ENCODE data around the gene SLAIN2.

GRCh38 chr4:48379587-48380180, 38.4 kb downstream of the SLAIN2 start:
- TF ChIP-seq YY1 (IDR thresholded peaks at IDR 0.05; ENCODE audit: insufficient read depth, insufficient read length): no peak
- no peak for TF ChIP-seq SUZ12 (IDR thresholded peaks at IDR 0.05; ENCODE audit: extremely low read depth, insufficient read depth, insufficient read length)
- TF ChIP-seq ZNF274 (IDR thresholded peaks at IDR 0.05; ENCODE audit: low read depth, low read length): no peak

All from NT2/D1 (cell line).